Adrenal gland (tissue), 5 donors: ENCODE results near the gene RAP1GAP.

ENCODE experiments used
- CTCF ChIP-seq, 6 experiments: fragments of 450-650 bp in 4 of 6; fragments of 200-600 bp in 2 of 6; sonication (generic) in 1 of 6; IDR thresholded peaks; 1 replicate in 5 of 6; 2 replicates in 1 of 6; pipeline versions ENCODE4 v1.5.1 to v1.8.0; 2016 to 2021; ENCODE audit warnings: antibody characterized with exemption in 6 of 6, mild to moderate bottlenecking in 2 of 6, moderate library complexity in 1 of 6
- POLR2A ChIP-seq, 2 donors: fragments of 450-650 bp; IDR thresholded peaks; one replicate each; pipeline ENCODE4 v1.6.1; 2017; ENCODE audit warnings: antibody characterized with exemption in 2 of 2, mild to moderate bottlenecking in 2 of 2, moderate library complexity in 1 of 2
- donor health status: DM: no; HTN: no; CAD: no.

- TF ChIP-seq POLR2A (IDR thresholded peaks at IDR 0.05) (no peak), CTCF (IDR thresholded peaks at IDR 0.05) (peak; percentile 94 to 97 (median 96))
These were observed 9.8 kb downstream of the RAP1GAP start for GRCh38 chr1:21659099-21659923.
